GM21786 (cell line): Measurements from ENCODE around the gene ANO10.
A peak's percentile ranks its signal among the peaks of the same experiment; 100 is the strongest.

Experiments
- ATAC-seq: cut with Tn5 transposase; IDR thresholded peaks from one replicate; pipeline ENCODE4 v1.9.1; 2021; ENCODE audit not compliant: unreplicated experiment

The ANO10 gene

DNA sequence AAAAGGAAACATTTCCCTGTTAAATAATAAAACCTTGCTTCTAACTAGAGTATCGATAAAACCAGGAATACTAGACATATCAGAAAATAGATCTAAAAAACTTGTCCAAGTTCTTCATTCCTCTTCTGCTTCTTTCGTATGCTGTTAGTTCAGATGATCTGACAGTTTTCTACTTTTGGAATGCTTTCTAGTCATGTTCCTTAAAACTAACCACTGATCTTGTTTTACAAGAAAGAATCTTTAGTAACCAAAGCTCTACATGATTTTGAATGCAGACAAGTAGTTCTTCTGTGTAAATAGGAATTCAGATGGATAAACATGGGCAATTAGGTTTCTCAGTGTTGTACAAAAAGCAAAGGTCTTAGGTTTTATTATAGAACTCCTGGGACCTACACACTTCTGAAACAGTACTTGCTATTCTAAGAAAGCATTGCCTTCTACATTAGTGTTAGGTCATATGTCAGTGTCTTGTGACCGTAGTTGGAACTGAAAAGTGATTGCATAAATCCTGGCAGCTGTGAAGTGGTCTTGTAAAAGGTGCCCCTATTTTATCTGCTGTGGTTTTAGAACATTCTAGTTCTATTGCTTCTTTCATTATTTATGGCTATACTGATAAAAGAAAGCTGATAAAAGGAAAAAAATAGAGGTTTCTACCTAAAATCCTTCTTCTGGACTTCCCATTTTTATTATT, 294.8 kb downstream of the ANO10 start:
- ATAC-seq: peak; percentile 64

DNA sequence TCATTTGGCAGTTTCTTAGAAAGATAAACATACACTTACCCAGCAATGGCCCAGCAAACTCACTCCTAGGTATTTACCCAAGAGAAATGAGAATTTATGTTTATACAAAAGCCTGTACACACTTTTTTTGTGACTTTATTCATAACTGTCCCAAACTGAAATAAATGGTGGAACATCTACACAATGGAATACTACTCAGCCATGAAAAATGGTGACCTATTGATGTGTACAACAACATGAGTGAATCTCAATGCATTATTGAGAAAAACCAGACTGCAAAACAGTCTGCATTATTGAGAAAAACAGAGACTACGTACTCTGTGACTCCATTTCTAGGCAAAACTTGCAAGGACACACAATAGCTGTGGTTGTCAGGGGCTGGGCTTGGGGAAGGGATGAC, 298.3 kb downstream of the ANO10 start:
- ATAC-seq: no peak

- no peak for ATAC-seq
Measured at GRCh38 chr3:43320288-43320687, 301.5 kb downstream of the ANO10 start.

GRCh38 chr3:43319794-43320193, 302.0 kb downstream of the ANO10 start:
- no peak for ATAC-seq

DNA sequence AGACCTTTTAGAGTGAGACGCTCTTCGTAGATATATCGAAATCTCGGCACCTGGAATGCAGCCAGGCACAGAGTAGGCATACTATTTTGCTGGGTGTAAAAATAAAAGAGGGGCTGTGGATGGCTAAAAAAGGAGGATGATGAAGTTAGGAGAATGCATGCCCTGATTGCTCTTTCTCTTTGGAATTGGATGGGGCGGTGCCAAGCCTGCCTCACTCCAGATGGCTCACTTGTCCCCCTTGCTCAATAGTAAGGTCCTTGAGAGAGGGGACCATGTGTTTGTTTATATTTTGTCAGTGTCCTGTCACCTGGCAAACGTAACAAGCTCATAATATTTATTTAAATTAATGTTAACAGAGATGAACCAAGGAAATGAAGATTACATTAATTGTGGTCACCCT, 302.4 kb downstream of the ANO10 start:
- no peak for ATAC-seq

GRCh38 chr3:43317461-43318316, 304.1 kb downstream of the ANO10 start:
- no peak for ATAC-seq

- no peak for ATAC-seq
Measured at GRCh38 chr3:43316783-43317460, 304.9 kb downstream of the ANO10 start.
